Heart right ventricle (tissue), 16 donors: ENCODE measurements around the gene NTN3. TPM values are rescaled to one million over a fixed set of nuclear protein-coding genes. Genes with fewer than 3 reads are reported as not detected.

Experiments used
- ATAC-seq, 8 donors: fragments of 200-7000 bp; cut with Tn5 transposase; one replicate each; pipeline ENCODE4 v1.9.1; 2020; ENCODE audit warnings: mild to moderate bottlenecking in 8 of 8, moderate library complexity in 8 of 8, moderate number of reproducible peaks in 1 of 8
- DNase-seq, 2 donors: peaks; one replicate each; pipeline ENCODE4 v3.0.0-alpha.2; 2020
- H3K27ac ChIP-seq, 10 donors: fragments of 200-600 bp; sonication (generic) in 2 of 10; one replicate each; pipeline versions ENCODE4 v1.5.0 to v1.8.0; 2020 to 2022; ENCODE audit warnings: mild to moderate bottlenecking in 3 of 10
- H3K27me3 ChIP-seq, 7 donors: fragments of 200-600 bp; one replicate each; pipeline ENCODE4 v1.8.0; 2021 to 2022; ENCODE audit warnings: mild to moderate bottlenecking in 2 of 7
- H3K36me3 ChIP-seq, 9 donors: fragments of 200-600 bp; sonication (generic) in 1 of 9; one replicate each; pipeline versions ENCODE4 v1.5.0 to v1.8.0; 2020 to 2022; ENCODE audit warnings: mild to moderate bottlenecking in 2 of 9
- H3K4me1 ChIP-seq, 9 donors: fragments of 200-600 bp; sonication (generic) in 1 of 9; one replicate each; pipeline versions ENCODE4 v1.5.0 to v1.8.0; 2020 to 2022; ENCODE audit warnings: mild to moderate bottlenecking in 4 of 9
- H3K4me3 ChIP-seq, 10 donors: fragments of 200-600 bp; sonication (generic) in 2 of 10; one replicate each; pipeline versions ENCODE4 v1.5.0 to v1.8.0; 2020 to 2022; ENCODE audit warnings: mild to moderate bottlenecking in 7 of 10, moderate library complexity in 2 of 10
- H3K9me3 ChIP-seq, 11 donors: fragments of 200-600 bp in 10 of 11; sonication (generic) in 2 of 11; one replicate each; pipeline versions ENCODE4 v1.5.0 to v1.8.0; 2013 to 2022; ENCODE audit warnings: mild to moderate bottlenecking in 2 of 11, control low read depth in 1 of 11, moderate library complexity in 1 of 11
- WGBS, 2 donors: extraction: QIAGEN DNeasy Blood & Tissue Kit; methylation state at CpG; one replicate each; pipeline ENCODE4 v1.1.7; 2013; ENCODE audit warnings: inconsistent platforms in 1 of 2; 5-methylcytosine and 5-hydroxymethylcytosine counted together
- intact Hi-C, 10 donors: fragments of 100-400 bp; cut with DNase I; formaldehyde crosslinking; loops; one replicate each; pipeline versions ENCODE4 v1.11.1 to v1.14.2; 2022
- polyA plus RNA-seq, 2 donors: library from polyadenylated mRNA; stranded (reverse); fragments of 200-250 nt; gene quantifications; one replicate each; pipeline ENCODE4 v1.2.3, GENCODE V29; 2013
- total RNA-seq, 10 donors: library from RNA; stranded (reverse); fragmentation: NEBNext Ultra II Directional in 3 of 10; extraction: Animal tissue kit (Norgen Biotek cat#: 25700) in 3 of 10; gene quantifications; one replicate each; pipeline versions ENCODE4 v1.2.1 to v1.2.4, GENCODE V29; 2021 to 2023
- TF ChIP-seq, protein P1 (sequence below), 9 donors: fragments of 200-600 bp; sonication (generic) in 2 of 9; IDR thresholded peaks; one replicate each; pipeline versions ENCODE4 v1.5.0 to v1.8.0; 2021 to 2022; ENCODE audit warnings: antibody characterized with exemption in 9 of 9, mild to moderate bottlenecking in 5 of 9, moderate library complexity in 1 of 9
- donor health status: Arrhythmogenic right ventricular cardiomyopathy.
- donor health status: ischemic (EF 13 %, LVEDD 7.1; RV severe dilation, severe dysfunction).
- donor health status: healthy with polysubstance abuse.
- donor health status: DM: no; HTN: yes; CAD: no.
- donor health status: DM: no; HTN: no; CAD: no.
- donor health status: ischemic (EF 25% LVEDD 6.9; RV normal size, moderate dysfunction).
- donor health status: ischemic (EF 25% LVEDD 5.7; RV mildly dilated, moderate dysfunction).
- donor health status: healthy.
- donor health status: DM: yes; HTN: yes; CAD: no.
- donor health status: Ischemic cardiomyopathy.
- donor health status: ischemic (EF 35%, LVEDD 5.7; RV mildly dilated, moderate dysfunction).
- donor health status: nonischemic (EF 11% LVEDD 7.7; RV severe dilation, severe dysfunction).
- donor health status: DM: yes; HTN: yes; CAD: no.
- donor health status: PGD.
- donor health status: ischemic (EF 29% LVEDD 5.4; RV normal size, mild dysfunction).
- donor health status: nonischemic (EF 23%, LVEDD 6.1; RV moderate dilation, normal function).

NTN3 gene
- total and polyA plus RNA-seq, 12 donors = 0.12 to 0.18 (median 0.17) TPM; not detected in 9

GRCh38 chr16:2475413-2476344, 4.6 kb downstream of the NTN3 start:
- WGBS, 2 donors = 17% methylated on average over 55 of the region's 55 CpGs
- TF ChIP-seq, protein P1, sequence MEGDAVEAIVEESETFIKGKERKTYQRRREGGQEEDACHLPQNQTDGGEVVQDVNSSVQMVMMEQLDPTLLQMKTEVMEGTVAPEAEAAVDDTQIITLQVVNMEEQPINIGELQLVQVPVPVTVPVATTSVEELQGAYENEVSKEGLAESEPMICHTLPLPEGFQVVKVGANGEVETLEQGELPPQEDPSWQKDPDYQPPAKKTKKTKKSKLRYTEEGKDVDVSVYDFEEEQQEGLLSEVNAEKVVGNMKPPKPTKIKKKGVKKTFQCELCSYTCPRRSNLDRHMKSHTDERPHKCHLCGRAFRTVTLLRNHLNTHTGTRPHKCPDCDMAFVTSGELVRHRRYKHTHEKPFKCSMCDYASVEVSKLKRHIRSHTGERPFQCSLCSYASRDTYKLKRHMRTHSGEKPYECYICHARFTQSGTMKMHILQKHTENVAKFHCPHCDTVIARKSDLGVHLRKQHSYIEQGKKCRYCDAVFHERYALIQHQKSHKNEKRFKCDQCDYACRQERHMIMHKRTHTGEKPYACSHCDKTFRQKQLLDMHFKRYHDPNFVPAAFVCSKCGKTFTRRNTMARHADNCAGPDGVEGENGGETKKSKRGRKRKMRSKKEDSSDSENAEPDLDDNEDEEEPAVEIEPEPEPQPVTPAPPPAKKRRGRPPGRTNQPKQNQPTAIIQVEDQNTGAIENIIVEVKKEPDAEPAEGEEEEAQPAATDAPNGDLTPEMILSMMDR (IDR thresholded peaks at IDR 0.05) = no peak
- H3K27me3 ChIP-seq = peaks cover 11 to 30% (median 29%) of the 10 kb centered on the region in 7 donors
- peak overlapping the region; percentile 64 to 89 (median 72) for H3K4me3 ChIP-seq
- H3K27ac ChIP-seq = peak overlapping the region in 8 of 10 donors; percentile 26 to 92 (median 50)
- H3K4me1 ChIP-seq = peaks cover 22 to 40% (median 37%) of the 10 kb centered on the region in 9 donors
- ATAC-seq (peak in 2 of 8 donors; percentile 2 to 3), DNase-seq (no peak)
- no peaks in the 10 kb centered on the region for H3K9me3 ChIP-seq
- H3K36me3 ChIP-seq = peaks cover 0 to 4% (median 0%) of the 10 kb centered on the region in 9 donors
- intact Hi-C loops = loop anchor here in 1 of 10 donors (2.0 kb wide), 1 partner anchor 21 kb away; no protein-coding TSS in a partner anchor

DNA sequence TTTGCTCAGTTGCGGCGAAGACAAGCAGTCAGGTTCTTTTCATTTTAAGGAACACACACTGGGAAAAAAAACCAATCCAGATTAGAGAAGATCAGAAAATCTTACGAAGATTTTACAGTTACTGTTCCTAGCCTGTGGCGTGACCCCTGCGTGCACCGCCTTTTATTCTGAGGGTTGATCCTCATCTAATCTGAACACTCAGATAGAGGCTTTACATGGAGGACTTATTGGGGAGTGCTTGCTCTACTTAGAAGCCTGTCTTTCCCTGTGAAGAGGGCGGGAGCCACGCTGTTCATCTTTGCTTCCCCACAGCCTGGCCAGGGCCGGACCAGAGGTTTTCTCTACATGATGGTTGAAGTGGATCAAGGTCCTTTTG, 5.2 kb downstream of the NTN3 start:
- Histone ChIP-seq H3K4me1 (peaks cover 17 to 35% (median 31%) of the 10 kb centered on the region in 9 donors), H3K27ac (no peak overlapping the region), H3K9me3 (no peaks in the 10 kb centered on the region), H3K27me3 (peaks cover 10 to 23% (median 23%) of the 10 kb centered on the region in 7 donors), H3K36me3 (peaks cover 0 to 4% (median 0%) of the 10 kb centered on the region in 9 donors), H3K4me3 (no peak overlapping the region)
- WGBS, 2 donors = 93 to 95% methylated on average over 9 of the region's 9 CpGs
- intact Hi-C loops = no loop called here
- TF ChIP-seq, protein P1 (IDR thresholded peaks at IDR 0.05) = no peak
- no peak for DNase-seq
- ATAC-seq = no peak

- Histone ChIP-seq H3K4me3 (no peak overlapping the region), H3K4me1 (peaks cover 12 to 32% (median 27%) of the 10 kb centered on the region in 9 donors), H3K36me3 (peaks cover 0 to 4% (median 0%) of the 10 kb centered on the region in 9 donors), H3K27me3 (peaks cover 7 to 19% (median 19%) of the 10 kb centered on the region in 7 donors), H3K9me3 (no peaks in the 10 kb centered on the region), H3K27ac (no peak overlapping the region)
- intact Hi-C loops = no loop called here
- TF ChIP-seq, protein P1 (IDR thresholded peaks at IDR 0.05) = no peak
- no peak for ATAC-seq
- 90 to 93% methylated on average over 3 of the region's 3 CpGs for WGBS, 2 donors
- no peak for DNase-seq
Observed at GRCh38 chr16:2476741-2477140, 5.6 kb downstream of the NTN3 start.

- Histone ChIP-seq H3K4me3 (no peak overlapping the region), H3K9me3 (no peaks in the 10 kb centered on the region), H3K27me3 (peaks cover 5 to 13% (median 13%) of the 10 kb centered on the region in 7 donors), H3K36me3 (peaks cover 0 to 4% (median 0%) of the 10 kb centered on the region in 9 donors), H3K4me1 (peaks cover 8 to 29% (median 25%) of the 10 kb centered on the region in 9 donors), H3K27ac (no peak overlapping the region)
- TF ChIP-seq, protein P1 (IDR thresholded peaks at IDR 0.05) = no peak
- intact Hi-C loops = no loop called here
- WGBS, 2 donors = 97 to 99% methylated on average over 3 of the region's 3 CpGs
- ATAC-seq = no peak
- no peak for DNase-seq
Observed at GRCh38 chr16:2477327-2477726, 6.2 kb downstream of the NTN3 start.
